Activated CD4-positive, alpha-beta T cell treated with anti-CD3 and anti-CD28 coated beads, Interleukin-2, amount 50 U/mL, for 24 hours (primary cell): ENCODE measurements around the gene EMB.
"Not testable (repeated sequence)": the region's sequence is repeated elsewhere in the genome, so short reads cannot be mapped to it uniquely, and the experiment has no call there.

Source experiments
- DNase-seq, 2 donors: peaks; one replicate each; pipeline ENCODE4 v3.0.0-alpha.2; 2020; ENCODE audit warnings: low read depth in 1 of 2, low spot score in 1 of 2

Gene EMB

GRCh38 chr5:50423100-50423799 lies 17.8 kb downstream of the EMB start:
- not testable (repeated sequence) for DNase-seq

- DNase-seq, result not testable (repeated sequence)
These were observed 19.7 kb downstream of the EMB start for GRCh38 chr5:50421184-50421950.

DNA sequence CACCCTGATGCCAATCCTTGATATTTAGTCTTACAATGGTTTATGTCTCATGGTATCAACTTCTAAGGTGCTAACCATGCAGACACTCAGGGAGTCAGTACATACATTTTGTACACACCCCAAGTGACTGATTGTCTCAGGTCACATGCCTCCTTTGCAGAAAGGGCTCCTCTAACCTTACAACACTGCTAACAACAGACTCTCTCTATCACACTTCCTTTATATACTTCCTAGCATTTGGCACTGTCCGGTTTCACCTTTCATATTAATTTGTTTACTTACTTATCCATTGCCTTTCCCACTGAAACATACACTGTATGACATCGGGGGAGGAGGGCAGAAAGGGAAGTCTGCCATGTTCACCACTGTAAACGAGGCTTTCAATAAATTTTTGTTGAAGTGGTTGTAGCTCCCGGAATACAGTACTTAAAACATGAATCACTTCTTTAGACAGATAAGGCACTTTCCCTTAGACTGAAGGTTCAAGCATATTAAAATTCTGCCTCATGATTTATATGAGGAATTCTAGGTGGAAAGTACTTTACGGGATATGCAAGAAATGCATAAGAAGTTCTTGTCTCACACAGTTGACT lies 20.6 kb downstream of the EMB start:
- no peak for DNase-seq

DNA sequence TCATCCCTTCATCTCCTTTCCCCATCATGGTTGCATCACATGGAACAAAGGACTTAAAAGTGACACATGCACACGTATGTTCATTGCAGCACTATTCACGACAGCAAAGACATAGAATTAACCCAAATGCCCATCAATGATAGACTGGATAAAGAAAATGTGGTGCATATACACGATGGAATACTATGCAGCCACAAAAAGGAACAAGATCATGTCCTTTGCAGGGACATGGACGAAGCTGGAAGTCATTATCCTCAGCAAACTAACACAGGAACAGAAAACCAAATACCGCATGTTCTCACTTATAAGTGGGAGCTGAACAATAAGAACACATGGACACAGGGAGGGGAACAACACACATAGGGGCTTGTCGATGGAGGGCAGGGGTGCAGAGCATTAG lies 21.4 kb downstream of the EMB start:
- DNase-seq, result not testable (repeated sequence)

GRCh38 chr5:50416637-50417036 lies 24.5 kb downstream of the EMB start:
- not testable (repeated sequence) for DNase-seq

GRCh38 chr5:50415912-50416311 lies 25.2 kb downstream of the EMB start:
- DNase-seq, result peak in 1 of 2 donors; percentile 9

DNA sequence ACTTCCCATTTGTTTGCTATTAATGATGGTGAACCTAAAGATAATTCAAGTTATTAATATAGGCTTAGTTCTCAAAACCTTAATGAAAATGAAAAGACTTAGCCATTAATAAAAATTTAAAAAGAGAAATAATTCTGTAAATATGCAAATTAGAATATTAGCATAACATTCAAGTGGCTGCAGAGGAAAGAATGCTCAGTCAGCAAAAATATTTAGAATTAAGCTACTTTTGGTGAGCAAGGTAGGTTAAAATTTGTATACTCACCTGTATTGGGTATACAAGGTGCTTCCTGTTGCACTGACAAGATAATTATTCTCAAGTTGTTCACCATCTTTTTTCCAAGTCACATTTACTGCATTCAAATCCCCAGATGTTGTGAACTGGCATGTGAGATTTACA lies 30.2 kb downstream of the EMB start:
- DNase-seq, result not testable (repeated sequence)

DNA sequence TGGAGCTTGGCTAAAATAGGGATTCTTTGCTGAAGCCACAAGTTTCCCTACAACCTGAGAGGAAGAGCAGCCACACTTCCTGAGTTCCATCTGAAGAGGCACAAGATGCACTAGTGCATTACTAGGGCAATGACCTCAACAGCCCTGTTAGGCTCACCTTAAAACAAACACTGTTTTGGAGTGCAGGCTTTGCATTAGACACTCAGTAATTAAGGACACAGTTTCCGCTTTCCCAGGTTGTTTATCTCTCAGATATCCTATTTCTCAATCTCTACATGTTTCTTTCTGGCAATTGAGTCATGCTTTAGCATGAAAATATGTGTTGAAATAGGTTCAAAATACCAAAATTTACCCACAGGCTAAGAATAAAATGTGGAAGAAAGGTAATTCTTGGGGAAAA lies 34.2 kb downstream of the EMB start:
- no peak for DNase-seq

DNA sequence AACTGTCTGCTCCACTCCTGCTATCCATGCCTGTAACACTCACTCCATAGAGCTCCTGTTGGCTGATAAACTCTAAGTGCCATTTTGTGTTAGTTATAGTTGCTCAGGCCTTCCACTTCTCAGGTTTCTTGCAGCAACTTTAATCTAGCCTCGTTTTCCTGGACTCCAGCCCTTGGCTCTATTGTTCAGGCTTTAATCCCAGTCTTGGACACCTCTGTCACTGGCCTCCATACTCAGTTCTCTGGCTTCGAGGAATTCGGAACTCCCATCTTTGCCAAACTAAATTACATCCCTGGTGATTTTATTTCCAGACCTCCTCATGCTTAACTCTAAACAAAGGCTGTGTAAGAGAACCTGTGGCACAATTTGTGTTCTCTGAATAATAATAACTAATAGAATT lies 39.8 kb downstream of the EMB start:
- DNase-seq, result no peak

DNA sequence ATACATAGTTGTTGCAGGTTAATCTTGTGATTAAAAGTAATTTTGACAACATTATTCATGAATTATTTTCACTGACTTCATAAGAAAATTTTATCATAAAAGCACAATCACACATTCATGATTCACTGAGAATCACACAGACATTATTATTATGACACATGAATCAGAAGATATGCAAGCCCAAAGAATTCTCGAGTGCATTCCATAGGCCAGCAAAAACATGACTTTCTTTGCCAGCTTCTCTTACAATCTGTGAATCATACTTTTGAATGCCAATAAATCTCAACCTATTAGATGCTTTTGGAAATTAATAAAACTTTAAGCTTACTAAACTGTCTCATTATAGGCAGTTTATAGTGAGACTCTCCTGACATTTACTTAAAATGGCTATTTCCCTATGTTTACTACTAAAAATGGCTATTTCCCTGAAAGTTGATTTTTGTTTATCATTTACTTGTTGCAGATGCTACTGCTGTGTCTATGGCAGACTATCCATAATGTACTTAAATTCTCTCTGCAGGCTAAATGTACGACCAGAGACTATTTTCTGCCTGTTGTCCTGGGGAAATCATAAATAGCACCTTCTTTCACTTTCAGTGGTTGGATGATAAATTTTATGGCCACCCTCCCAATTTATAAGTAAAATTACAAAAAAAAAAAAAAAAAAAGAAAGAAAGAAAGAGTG lies 47.0 kb downstream of the EMB start:
- DNase-seq, result not testable (repeated sequence)

- not testable (repeated sequence) for DNase-seq
These were observed 48.8 kb downstream of the EMB start for GRCh38 chr5:50392289-50392688.

DNA sequence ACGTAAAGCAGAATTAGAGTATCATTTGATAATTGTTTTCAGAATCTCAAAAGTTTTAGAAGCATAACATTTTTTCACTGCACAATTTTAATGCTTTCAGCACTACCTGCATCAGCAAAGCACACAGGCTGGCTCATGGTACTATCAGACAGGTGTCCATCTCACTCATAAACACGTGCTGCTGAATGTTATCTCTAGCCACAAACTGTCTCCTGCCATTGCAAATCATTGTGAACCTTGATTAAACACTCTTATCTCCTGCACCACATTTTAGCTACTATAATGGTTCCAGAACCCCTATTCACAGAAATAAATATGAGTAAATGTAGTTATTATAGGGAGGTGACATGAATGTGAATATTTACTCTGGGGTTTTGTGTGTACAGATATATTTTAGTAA lies 56.7 kb downstream of the EMB start:
- DNase-seq, result not testable (repeated sequence)

GRCh38 chr5:50376696-50377095 lies 64.4 kb downstream of the EMB start:
- not testable (repeated sequence) for DNase-seq

DNA sequence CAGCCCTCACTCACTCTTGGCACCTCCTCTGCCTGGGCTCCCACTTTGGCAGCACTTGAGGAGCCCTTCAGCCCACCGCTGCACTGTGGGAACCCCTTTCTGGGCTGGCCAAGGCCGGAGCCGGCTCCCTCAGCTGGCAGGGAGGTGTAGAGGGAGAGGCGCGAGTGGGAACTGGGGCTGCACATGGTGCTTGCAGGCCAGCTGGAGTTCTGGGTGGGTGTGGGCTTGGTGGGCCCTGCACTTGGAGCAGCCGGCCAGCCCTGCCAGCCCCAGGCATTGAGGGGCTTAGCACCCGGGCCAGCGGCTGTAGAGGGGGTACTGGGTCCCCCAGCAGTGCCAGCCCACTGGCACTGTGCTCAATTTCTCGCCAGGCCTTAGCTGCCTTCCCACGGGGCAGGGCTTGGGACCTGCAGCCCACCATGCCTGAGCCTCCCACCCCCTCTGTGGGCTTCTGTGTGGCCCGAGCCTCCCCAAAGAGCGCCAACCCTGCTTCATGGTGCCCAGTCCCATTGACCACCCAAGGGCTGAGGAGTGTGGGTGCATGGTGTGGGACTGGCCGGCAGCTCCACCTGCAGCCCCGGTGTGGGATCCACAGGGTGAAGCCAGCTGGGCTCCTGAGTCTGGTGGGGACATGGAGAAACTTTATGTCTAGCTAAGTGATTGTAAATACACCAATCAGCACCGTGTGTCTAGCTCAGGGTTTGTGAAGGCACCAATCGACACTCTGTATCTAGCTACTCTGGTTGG lies 71.6 kb downstream of the EMB start:
- not testable (repeated sequence) for DNase-seq

DNA sequence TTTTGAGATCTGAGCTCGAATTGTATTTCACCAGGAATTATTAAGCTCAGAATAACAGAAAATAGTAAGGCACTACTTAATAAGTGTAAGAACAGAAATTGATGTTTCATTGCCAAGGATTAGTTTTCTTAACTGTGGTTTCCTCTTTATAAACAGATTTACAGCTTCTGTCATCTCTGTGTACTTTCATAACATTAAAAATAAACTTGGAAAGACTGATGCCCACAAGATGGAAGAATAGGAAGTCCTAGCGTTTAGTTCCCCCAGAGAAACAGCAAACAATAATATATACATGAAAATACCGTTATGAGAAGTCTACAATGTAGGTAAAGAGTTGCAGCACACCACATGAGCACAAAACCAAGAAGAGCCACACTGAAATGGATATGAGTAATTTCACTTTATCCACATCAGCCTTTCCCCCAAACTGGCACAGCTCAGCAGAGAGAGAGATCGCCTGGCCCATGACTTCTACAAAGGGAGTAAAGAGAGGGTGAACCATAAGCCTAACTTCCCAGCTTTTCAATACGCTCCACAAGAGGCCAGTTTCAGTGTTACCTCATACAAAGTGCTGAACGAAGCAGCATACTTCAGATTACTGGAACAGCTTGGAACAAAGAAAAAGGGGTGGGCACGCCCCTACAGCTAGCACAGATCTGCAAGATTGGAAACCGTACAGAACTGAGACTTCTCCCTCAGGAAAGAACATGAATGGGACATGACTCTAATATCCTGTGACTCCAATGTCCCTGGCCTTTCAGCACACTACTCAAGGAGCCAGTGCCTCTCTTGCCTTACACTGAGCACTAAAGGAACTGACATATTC lies 75.4 kb downstream of the EMB start:
- no peak for DNase-seq

DNA sequence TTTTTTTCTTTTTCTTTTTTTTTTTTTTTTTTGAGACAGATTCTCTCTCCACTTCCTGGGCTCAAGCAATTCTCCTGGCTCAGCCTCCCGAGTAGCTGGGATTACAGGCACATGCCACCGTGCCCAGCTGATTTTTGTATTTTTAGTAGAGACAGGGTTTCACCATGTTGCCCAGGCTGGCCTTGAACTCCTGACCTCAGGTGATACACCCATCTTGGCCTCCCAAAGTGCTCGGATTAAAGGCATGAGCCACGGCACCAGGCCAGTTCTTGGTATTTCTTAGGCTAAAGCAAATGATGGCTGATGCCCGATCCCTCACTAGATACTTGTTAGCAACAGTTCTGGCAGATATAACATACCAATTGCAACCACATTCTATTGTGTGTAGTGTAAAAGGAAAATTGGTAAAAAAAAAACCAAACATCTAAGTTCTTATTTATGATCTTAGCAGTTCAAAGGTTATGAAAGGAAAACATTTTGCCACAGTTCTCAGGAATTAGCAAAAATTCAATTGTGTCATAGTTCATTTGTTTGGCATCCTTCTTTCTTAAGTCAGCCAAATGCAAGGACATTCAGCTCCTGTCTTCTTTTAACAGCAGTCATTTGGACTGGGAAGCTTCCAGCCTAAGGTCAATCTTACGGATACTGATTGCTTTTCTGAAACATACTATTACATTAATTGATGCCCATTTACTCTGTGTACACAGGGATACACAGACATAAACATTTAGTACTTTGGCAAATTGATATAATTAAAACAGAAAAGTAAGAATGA lies 76.4 kb downstream of the EMB start:
- DNase-seq, result not testable (repeated sequence)

- DNase-seq, result no peak
These were observed 81.9 kb downstream of the EMB start for GRCh38 chr5:50359187-50359586.

DNA sequence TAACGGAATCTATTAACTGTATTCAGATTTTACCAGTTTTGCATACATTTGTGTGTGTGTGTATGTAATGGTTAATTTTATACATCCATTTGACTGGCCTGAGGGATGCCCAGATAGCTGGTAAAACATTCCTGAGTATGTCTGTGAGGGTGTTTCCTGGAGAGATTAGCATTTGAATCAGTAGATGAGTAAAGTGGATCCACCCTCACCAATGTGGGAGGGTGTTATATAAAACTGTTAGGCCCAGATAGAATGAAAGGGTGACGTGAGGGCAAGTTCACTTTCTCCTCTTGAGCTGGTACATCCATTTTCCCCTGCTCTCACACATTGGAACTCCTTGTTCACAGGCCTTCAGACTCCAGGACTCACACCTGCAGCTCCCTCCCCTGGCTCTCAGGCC lies 88.7 kb downstream of the EMB start:
- DNase-seq, result no peak
